ENCODE measurements around the gene MEIS2.

MEIS2 gene

GRCh38 chr15:37077623-37078351 is 22.6 kb downstream of the MEIS2 start:
- DNase-seq, result no peak

GRCh38 chr15:37076543-37076942 is 23.8 kb downstream of the MEIS2 start:
- DNase-seq, result no peak

- no peak for DNase-seq
Measured at GRCh38 chr15:37075777-37076176, 24.6 kb downstream of the MEIS2 start.

- no peak for DNase-seq
Measured at GRCh38 chr15:37072181-37072580, 28.2 kb downstream of the MEIS2 start.

GRCh38 chr15:37071134-37071533 is 29.2 kb downstream of the MEIS2 start:
- DNase-seq, result no peak

GRCh38 chr15:37070686-37071085 is 29.7 kb downstream of the MEIS2 start:
- DNase-seq, result no peak

- DNase-seq, result no peak
Measured at GRCh38 chr15:37061996-37062395, 38.4 kb downstream of the MEIS2 start.

GRCh38 chr15:37059086-37059485 is 41.3 kb downstream of the MEIS2 start:
- no peak for DNase-seq

GRCh38 chr15:37058316-37058985 is 41.9 kb downstream of the MEIS2 start:
- DNase-seq, result no peak

- no peak for DNase-seq
Measured at GRCh38 chr15:37057831-37058230, 42.5 kb downstream of the MEIS2 start.

GRCh38 chr15:37057256-37057655 is 43.1 kb downstream of the MEIS2 start:
- no peak for DNase-seq

- peak; percentile 49 for DNase-seq
Measured at GRCh38 chr15:37056177-37057121, 43.9 kb downstream of the MEIS2 start.

GRCh38 chr15:37055481-37055880 is 44.9 kb downstream of the MEIS2 start:
- no peak for DNase-seq

- no peak for DNase-seq
Measured at GRCh38 chr15:37054336-37054735, 46.0 kb downstream of the MEIS2 start.

GRCh38 chr15:37053166-37053565 is 47.2 kb downstream of the MEIS2 start:
- DNase-seq, result no peak

- DNase-seq, result no peak
Measured at GRCh38 chr15:37050345-37050744, 50.0 kb downstream of the MEIS2 start.

GRCh38 chr15:37046876-37047614 is 53.3 kb downstream of the MEIS2 start:
- no peak for DNase-seq

- peak; percentile 47 for DNase-seq
Measured at GRCh38 chr15:37045859-37046740, 54.2 kb downstream of the MEIS2 start.

GRCh38 chr15:37044915-37045648 is 55.3 kb downstream of the MEIS2 start:
- no peak for DNase-seq

GRCh38 chr15:37041836-37042235 is 58.5 kb downstream of the MEIS2 start:
- no peak for DNase-seq
